ENCODE results near the gene COMMD9. TPM values are rescaled to one million over a fixed set of nuclear protein-coding genes. Genes with fewer than 3 reads are reported as not detected.

Gene COMMD9
- total and polyA plus RNA-seq, 2 of the 8 experiments (the other 6 are each of a cell fraction or from before 2014, with no cell fraction given) = 42.5 to 49.1 TPM

GRCh38 chr11:36247493-36247892, 41.7 kb downstream of the COMMD9 start:
- Histone ChIP-seq H3K27ac (ENCODE audit: low read depth, low read length) (no peak overlapping the region), H2AFZ (ENCODE audit: low read length) (no peak overlapping the region), H3K9me3 (ENCODE audit: insufficient read depth in 2 of 2, low read depth in 1 of 2, low read length in 1 of 2) (peaks cover 0 to 6% of the 10 kb centered on the region in 2 experiments; a peak in 1 of 4 replicates), H3K4me3 (ENCODE audit: extremely low read depth in 1 of 4, insufficient read depth in 2 of 4, low read depth in 3 of 4, low read length in 4 of 4) (no peak overlapping the region), H3K4me1 (replicated peaks in 1 of 4; ENCODE audit: control insufficient read depth in 3 of 4, insufficient read depth in 4 of 4, low read length in 3 of 4) (no peaks in the 10 kb centered on the region), H2BK12ac (ENCODE audit: low read depth, low read length) (no peak overlapping the region), H3K4ac (replicated peaks; ENCODE audit: insufficient read length, low read depth, low read length) (no peak overlapping the region), H2AK5ac (ENCODE audit: low read depth, low read length) (no peak overlapping the region), H4K91ac (replicated peaks; ENCODE audit: insufficient read length, low read length) (no peak overlapping the region), H3K27me3 (replicated peaks in 1 of 4; ENCODE audit: control insufficient read depth in 3 of 4, extremely low read depth in 1 of 4, insufficient read depth in 3 of 4, low read length in 3 of 4) (no peaks in the 10 kb centered on the region), H3K79me2 (ENCODE audit: control insufficient read depth in 1 of 2, insufficient read depth in 2 of 2, low read length in 2 of 2) (no peaks in the 10 kb centered on the region), H3K23me2 (ENCODE audit: low read depth, low read length) (no peaks in the 10 kb centered on the region), H3K14ac (ENCODE audit: insufficient read length) (no peak overlapping the region), H3K36me3 (ENCODE audit: control insufficient read depth in 2 of 4, insufficient read depth in 4 of 4, low read length in 3 of 4) (no peaks in the 10 kb centered on the region), H4K8ac (ENCODE audit: extremely low read depth, insufficient read depth, low read length) (no peak overlapping the region), H3K23ac (ENCODE audit: insufficient read length) (no peak overlapping the region), H4K5ac (ENCODE audit: insufficient read length, low read depth, low read length) (no peak overlapping the region), H2BK5ac (ENCODE audit: low read depth, low read length) (no peak overlapping the region), H3K56ac (replicated peaks; ENCODE audit: insufficient read length, low read depth, low read length) (no peak overlapping the region), H2BK20ac (ENCODE audit: low read length) (no peak overlapping the region), H2BK15ac (ENCODE audit: low read length) (no peak overlapping the region), H3K4me2 (ENCODE audit: insufficient read depth in 1 of 2, low read depth in 2 of 2, low read length in 2 of 2) (no peak overlapping the region), H2BK120ac (replicated peaks; ENCODE audit: low read depth, low read length) (no peak overlapping the region), H4K20me1 (replicated peaks in 1 of 2; ENCODE audit: control insufficient read depth in 1 of 2, insufficient read depth in 2 of 2, low read length in 2 of 2) (no peaks in the 10 kb centered on the region), H3K79me1 (ENCODE audit: low read depth, low read length) (no peaks in the 10 kb centered on the region; the same call in 1 of the 2 replicates), H3K9ac (replicated peaks in 1 of 4; ENCODE audit: extremely low read depth in 1 of 4, low read depth in 3 of 4, low read length in 3 of 4) (no peak overlapping the region), H3K18ac (ENCODE audit: extremely low read depth, low read length) (no peak overlapping the region)
- FAIRE-seq (no peak), DNase-seq (ENCODE audit: low read depth in 1 of 2, low spot score in 2 of 2) (no peak)
- CTCF ChIA-PET (ENCODE audit: partially characterized antibody) = interaction anchor here (0.7 to 4.1 kb wide), 4 partner anchors 13 to 425 kb away, joined by 3 to 25 read pairs (median 4); no protein-coding TSS in a partner anchor
- WGBS, 2 experiments (ENCODE audit: extremely low coverage in 1 of 2, insufficient coverage in 1 of 2, insufficient read length in 1 of 2, insufficient replicate concordance in 2 of 2, low coverage in 1 of 2, low lambda C conversion rate in 2 of 2, missing lambda C conversion rate in 1 of 2) = 64% methylated on average over 3 of the region's 3 CpGs; no CpG with 5 or more reads in 1 of the 2 experiments
- TF ChIP-seq TCF12 (IDR thresholded peaks at IDR 0.05; ENCODE audit: low read depth, low read length) (no peak), SP2 (IDR thresholded peaks at IDR 0.05; ENCODE audit: low read length) (no peak), NANOG (IDR thresholded peaks at IDR 0.05; ENCODE audit: insufficient read depth, low read depth, low read length, poor library complexity, severe bottlenecking) (no peak), GABPA (IDR thresholded peaks at IDR 0.05; ENCODE audit: borderline replicate concordance, insufficient read depth, low read length) (no peak), NRF1 (IDR thresholded peaks at IDR 0.05; ENCODE audit: low read depth, low read length) (no peak), PHF8 (conservative IDR thresholded peaks at IDR 0.05; ENCODE audit: low read depth, low read length) (no peak), EP300 (IDR thresholded peaks at IDR 0.05; ENCODE audit: borderline replicate concordance in 1 of 2, low read depth in 2 of 2, low read length in 2 of 2) (no peak), ASH2L (IDR thresholded peaks at IDR 0.05; ENCODE audit: low read length) (no peak), FOSL1 (IDR thresholded peaks at IDR 0.05; ENCODE audit: insufficient read depth, low read depth, low read length) (no peak), HDAC2 (IDR thresholded peaks at IDR 0.05; ENCODE audit: borderline replicate concordance in 1 of 2, low read depth in 2 of 2, low read length in 2 of 2) (no peak), TBP (IDR thresholded peaks at IDR 0.05; ENCODE audit: low read depth, low read length) (no peak), MAX (IDR thresholded peaks at IDR 0.05) (no peak)
- POLR2A ChIA-PET (ENCODE audit: partially characterized antibody) = no interaction called here

All from H1 (cell line).